Measurements from ENCODE around the gene ZDHHC7.
"Not testable (repeated sequence)": the region's sequence is repeated elsewhere in the genome, so short reads cannot be mapped to it uniquely, and the experiment has no call there.

The ZDHHC7 gene

DNA sequence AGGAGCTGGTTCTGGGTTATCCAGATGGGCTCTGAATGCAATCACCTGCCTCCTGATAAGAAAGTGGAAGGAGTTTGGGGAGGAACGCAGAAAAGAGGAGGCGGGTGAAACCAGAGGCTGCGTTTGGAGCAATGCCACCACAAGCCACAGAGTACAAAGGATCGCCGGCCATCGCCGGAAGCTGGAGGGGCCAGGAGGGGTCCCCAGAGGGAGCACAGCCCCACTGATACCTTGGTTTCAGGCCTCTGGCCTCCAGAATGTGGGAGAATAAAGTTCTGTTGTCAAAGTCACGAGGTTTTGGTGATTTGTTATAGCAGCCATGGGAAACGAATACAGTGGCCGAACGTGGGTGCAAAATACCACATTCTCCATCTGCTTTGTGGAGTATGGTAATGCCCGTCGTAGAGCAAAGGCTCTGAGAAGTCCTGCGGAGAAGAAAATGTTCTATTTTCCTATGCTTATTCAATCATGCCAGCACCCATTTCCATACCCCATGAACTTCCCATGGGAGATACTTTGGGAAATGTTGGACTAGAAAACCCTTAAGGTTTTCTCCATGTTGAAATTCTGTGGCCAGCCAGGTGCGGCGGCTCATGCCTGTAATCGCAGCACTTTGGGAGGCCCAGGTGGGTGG, 51.4 kb downstream of the ZDHHC7 start:
- DNase-seq, result no peak

DNA sequence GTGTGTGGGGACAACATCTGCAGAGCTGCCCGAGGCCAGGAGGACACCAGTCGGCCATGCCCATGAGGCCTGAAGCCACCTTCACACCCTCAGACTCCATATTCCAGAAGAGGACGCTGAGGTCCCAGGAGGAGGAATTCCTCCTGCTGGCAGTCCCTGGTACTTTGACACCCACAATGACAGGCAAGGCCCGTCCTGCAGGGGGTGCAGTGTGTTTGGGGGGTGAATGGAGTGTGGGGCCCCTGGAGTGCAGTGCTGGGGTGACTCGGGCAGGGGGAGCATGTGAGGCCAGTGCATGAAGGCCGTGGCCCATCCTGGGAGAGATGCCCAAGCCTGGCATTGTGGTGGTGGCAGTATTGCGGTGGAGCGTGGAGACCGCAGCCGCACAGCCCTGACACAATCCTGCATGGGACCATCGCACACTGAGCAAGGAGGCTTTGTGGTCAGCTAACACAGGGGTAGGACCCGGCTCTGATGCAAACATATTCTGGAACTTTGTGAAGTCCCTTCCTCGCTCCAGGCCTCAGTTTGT, 52.2 kb downstream of the ZDHHC7 start:
- DNase-seq, result no peak

- DNase-seq, result no peak
Measured at GRCh38 chr16:84957792-84958191, 53.5 kb downstream of the ZDHHC7 start.

DNA sequence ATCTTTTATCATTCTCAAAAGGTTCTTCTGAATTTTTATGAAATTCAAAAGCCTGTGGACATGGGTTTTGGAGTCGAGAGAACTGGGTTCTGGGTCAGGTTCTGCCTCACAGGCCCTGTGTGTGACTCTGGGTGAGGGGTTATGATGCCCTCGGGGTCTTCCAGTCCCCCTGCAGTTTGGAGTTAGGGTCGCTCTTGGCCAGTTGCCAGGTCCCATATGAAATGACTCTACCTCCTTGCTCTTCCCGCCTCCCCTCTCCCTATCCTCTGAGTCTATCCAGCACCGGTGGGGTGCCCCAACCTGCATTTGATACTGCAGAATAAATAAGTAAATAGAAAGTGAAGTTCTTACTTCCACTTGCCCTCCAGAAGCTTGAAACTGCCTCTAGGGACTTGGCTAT, 54.1 kb downstream of the ZDHHC7 start:
- no peak for DNase-seq

DNA sequence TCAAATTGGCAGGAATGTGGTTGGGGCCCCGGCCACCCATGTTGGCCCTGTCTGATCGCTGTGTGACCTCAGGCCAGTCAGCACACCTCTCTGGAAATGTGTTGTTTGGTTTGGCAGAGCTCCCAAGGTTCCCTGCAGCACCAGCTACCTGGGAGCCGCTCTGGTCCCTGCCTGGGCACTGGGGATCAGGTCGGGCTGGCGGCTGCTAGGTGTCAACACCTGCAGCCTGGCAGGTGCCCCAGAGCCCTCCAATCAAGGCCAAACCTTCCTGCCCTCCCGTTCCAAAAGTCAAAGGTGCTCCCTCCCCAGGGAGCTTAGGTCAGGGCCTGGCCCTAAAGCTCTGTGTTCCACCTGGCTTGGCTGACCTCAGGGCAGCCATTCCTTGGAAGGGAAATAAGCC, 55.9 kb downstream of the ZDHHC7 start:
- DNase-seq, result no peak

- DNase-seq, result no peak
Measured at GRCh38 chr16:84953190-84953746, 58.1 kb downstream of the ZDHHC7 start.

DNA sequence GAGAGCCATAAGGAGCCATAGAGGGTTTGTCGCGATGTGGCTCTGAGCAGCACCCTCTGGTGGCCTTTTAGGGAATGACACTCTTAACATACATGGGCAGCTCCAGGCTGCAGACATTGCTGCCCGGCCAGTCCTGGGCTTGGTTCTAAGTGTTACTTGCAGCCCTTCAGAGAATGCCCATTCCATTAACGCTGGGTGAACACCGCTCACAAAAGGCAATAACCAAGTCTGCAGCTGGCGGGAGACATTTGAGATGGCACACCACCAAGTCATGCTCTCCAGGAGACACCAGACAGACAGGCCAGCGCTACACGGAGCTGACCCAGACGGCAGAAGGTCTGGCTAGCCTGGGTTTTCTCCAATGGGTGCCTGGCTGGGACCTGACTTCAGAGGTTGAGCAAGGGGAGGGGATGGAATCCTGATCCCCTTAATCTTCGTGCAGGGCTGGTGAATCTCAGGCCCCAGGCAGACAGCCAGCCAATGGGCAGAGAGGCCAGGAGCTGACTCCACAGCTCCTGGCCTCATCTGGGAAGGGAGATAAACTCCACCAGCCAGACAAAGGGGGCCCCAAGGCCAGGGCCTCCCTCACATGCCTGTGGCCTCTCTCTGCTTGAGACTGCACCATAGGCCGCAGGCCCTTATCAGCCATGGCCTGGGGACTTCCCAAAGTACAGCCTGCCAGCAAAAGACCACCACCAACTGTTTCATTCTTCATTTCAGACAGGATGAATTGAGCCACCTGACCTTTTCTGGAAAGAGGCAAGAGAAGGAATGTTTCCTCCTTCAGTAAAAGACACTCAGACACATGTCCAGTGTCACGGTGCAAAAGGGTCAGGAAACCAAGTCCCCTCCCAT, 58.8 kb downstream of the ZDHHC7 start:
- DNase-seq, result peak; percentile 71 to 72

DNA sequence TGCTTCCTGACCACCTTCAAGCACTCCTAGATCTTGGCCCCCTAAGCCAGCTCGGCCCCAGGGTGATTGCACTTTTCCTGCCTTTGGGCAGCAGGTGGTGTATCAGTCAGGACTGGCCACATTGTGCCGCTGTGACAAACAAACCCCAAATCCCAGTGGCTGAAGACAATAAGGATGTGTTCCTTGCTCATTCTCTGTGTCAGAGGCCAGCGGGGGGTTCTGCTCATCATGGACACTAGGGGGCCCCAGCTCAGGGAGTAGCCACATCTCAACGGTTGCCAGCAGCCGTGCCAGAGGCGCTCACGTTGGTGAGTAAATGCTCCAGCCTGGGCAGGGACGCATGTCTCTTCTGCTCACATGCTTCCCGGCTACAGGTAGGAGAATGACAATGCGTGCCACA, 60.4 kb downstream of the ZDHHC7 start:
- peak; percentile 23 to 25 for DNase-seq

- no peak for DNase-seq
Measured at GRCh38 chr16:84949772-84950436, 61.4 kb downstream of the ZDHHC7 start.

DNA sequence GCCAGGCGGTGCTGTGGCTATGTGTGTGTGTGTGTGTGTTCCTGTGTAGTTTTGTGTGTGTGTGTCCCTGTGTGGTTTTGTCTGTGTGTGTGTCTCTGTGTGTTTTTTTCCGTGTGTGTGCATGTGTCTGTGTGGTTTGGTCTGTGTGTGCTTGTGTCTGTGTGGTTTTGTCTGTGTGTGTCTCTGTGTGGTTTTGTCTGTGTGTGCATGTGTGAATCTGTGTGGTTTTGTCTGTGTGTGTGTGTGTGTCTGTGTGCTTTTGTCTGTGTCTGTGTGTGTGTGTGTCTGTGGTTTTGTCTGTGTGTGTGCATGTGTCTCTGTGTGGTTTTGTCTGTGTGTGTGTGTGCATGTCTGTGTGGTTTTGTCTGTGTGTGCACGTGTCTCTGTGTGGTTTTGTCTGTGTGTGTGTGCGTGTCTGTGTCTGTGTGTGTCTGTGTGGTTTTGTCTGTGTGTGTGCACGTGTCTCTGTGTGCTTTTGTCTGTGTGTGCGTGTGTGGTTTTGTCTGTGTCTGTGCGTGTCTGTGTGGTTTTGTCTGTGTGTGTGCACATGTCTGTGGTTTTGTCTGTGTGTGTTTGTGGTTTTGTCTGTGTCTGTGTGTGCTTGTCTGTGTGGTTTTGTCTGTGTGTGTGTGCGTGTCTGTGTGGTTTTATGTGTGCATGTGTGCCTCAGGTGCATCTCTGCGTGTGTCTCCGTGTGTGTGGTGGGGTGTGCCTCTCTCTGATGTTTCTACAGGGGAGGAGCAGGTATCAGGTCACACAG, 62.3 kb downstream of the ZDHHC7 start:
- DNase-seq, result no peak

DNA sequence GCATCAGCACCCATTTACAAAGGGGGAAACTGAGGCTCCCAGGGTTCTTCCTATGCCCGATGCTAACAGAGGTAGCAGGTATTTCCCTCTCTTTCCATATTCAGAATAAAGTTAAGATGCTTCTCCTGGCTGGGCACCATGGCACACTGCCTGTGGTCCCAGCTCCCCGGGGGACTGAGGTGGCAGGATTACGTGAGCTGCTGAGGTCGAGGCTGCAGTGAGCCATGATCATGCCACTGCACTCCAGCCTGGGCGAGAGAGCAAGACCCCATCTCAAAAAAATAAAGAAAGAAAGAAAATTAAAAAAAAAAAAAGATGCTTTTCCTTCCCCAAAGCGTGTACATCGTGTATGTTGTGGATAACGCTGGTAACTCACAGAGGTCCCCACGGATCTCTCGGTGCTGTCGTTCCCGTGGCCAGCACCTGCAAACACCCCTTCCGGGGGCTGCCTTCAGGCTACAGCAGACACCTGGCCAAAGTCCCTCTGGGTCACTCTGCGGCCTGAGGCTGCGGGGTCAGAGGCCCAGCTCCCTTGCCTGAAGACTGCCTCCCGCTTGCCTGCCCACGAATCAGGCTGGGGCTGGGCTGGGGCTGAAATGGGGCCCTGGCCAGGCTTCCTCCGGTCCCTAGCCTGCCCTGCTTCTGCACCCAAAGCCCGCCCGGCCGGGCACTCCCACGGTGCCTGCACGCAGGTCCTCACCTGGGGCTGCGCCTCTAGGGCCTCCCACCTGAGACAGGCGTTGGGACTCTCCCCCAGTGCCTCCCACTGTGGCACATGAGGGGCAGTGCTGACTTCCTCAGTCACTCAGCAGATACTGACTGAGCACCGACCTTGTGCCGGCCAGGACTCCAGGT, 63.1 kb downstream of the ZDHHC7 start:
- no peak for DNase-seq

GRCh38 chr16:84947022-84947421, 64.3 kb downstream of the ZDHHC7 start:
- DNase-seq, result no peak

DNA sequence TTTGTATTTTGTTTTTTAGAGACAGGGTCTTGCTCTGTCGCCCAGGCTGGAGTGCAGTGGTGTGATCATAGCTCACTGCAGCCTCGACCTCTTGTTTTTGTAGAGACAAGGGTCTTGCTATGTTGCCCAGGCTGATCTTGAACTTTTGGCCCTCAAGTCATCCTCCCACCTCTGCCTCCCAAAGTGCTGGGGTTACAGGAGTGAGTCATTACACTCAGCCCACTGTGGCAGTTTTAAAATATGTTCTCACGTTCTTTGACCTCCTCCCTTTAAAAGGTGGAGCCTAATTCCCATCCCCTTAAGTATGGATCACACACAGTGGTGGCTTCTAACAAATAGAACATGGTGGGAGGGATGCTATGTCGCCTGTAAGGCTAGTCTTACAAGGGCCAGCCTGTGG, 67.7 kb downstream of the ZDHHC7 start:
- DNase-seq, result no peak

DNA sequence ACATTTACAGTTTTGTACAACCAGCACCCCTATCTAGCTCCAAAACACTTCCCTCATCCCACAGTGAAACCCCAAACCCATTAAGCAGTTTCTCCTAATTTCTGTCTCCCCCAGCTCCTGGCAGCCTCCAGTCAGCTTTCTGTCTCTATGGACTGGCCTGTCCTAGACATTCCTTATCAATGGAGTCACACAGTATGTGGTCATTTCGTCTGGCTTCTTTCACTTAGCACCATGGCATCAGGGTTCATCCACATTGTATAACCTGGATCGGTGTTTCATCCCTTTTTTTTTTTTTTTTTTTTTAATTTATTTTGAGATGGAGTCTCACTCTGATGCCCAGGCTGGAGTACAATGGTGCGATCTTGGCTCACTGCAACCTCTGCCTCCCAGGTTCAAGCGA, 68.5 kb downstream of the ZDHHC7 start:
- DNase-seq, result no peak

- no peak for DNase-seq
Measured at GRCh38 chr16:84941921-84942320, 69.4 kb downstream of the ZDHHC7 start.

DNA sequence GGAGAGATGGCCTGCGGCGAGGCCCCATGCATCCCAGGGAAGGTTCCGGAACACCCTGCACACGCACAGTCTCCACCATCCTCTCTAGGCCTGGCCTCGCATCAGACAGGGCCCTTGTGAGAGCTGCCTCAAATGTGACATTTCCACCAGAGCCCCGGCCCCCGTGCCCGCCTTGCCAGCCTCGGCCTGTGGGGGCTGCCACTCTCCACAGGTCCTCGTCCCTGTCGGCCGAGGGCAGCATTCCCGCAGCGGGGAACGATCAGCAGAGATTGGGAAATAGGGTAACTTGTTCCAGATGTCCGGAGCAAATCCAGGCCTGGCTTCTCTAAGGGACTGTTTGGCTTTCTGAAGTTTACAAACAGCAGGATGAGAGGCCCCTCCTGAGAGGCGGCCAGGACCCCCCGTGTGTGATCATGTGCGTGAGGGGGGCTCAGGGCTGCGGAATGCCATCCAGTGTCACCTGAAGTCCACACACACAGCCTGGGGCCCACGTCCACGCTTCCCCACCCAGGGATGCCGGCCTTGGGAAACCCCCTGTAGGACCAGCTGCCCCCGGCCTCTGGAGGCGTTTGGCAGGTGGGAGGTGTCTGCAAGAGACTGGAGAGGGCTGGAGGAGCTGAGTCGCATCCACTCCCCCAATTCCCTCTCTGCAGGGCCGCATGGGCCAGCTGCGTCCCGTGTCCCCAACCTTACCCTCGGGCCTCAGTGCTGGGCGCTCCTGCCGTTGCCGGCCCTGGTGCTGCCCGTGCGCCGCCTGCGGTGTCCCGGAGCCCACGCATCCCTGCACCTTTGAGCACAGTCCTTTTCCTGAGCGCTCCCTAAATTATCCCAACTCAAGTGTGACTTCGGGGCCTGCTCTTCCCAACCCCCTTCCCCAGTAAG, 70.4 kb downstream of the ZDHHC7 start:
- DNase-seq, result no peak

GRCh38 chr16:84938616-84939015, 72.7 kb downstream of the ZDHHC7 start:
- DNase-seq, result not testable (repeated sequence)

DNA sequence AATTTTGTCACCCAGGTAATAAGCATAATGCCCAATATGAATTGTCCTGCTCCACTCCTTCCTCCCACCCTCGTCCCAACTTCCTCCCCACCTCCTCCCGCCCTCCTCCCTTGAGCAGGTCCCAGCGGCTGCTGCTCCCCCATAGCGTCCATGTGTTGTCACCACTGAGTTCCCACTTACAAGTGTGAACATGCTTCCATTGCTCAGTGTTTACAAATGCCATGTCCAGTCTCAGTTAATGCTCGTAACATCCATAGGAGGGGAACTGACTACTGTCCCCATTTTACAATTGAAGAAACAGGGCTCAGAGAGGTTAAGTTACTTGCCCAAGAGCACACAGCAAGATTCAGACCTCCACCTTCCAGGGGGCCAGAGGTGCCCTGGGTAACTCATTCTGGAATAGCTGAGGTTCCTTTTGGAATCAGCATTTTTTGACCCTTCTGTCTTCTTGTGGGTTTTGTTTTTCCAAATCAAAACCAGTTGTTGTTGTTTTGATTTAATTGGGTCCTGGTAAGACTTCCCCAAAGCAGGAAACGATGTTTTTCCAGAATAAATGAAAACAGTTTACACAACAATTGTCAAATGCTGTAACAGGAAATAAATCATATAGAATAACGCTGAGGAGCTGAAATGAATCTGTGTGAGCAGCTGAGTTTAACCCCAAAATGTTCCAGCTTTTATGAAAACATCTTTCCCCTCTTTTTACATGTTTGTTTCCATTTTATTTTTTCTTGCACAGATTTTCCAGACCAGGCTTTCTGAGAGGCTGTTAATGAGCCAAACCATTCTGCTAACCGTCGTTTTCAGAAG, 73.9 kb downstream of the ZDHHC7 start:
- no peak for DNase-seq

DNA sequence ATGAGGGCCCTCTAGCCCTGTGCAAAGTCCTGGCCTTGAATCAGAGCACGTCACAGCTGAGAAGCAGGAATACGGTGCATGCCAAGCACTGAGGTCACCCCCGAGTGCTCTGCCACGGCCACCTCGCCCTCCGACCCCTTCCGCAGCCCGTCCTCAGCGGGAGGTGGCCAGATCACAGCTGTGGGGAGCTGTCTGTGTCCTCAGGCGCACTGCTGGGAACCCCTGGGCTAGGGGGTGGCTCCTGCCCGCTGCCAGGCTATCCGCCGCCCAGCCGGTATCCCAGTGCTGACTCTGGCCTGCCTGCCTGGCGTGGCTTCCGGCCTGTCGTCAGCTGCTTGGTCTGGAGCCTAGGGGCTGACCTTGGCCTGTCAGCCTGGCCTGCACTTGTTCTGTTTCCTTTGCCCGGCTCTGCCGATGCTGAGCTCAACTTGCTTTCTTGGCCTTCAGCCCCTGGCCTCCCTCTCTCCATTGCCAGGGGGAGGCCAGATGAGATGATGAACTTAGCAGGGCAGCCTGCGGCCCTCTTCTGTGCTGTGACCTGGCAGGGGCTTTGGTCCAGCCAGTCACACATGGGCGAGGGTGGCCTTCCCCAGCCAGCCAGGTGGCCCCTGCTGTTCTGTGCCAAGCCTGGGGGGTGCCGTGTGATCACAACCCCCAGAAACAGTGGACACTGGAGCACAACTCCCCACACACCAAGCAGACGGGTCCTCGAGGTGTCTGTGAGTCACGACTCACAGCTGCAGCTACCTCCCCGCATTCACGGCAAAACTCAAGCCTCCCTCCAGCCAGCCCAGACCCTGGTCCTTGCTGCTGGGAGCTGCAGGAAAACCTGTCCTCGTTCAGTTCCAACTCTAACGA, 77.3 kb downstream of the ZDHHC7 start:
- no peak for DNase-seq

Measured in stimulated activated CD4-positive, alpha-beta T cell treated with anti-CD3 and anti-CD28 coated beads, Interleukin-2, amount 100 ng/mL, for 48 hours (primary cell).